CD4-positive, CD25-positive, alpha-beta regulatory T cell (primary cell): ENCODE results near the gene FARP2. TPM values are rescaled to one million over a fixed set of nuclear protein-coding genes. Genes with fewer than 3 reads are reported as not detected.

Experiments
- ATAC-seq, 2 donors: fragments of 150-1000 bp; cut with Tn5 transposase; one replicate each; pipeline ENCODE4 v1.10.0; 2021; ENCODE audit warnings: low read depth in 2 of 2, moderate number of reproducible peaks in 2 of 2, moderate library complexity in 1 of 2
- DNase-seq, 3 donors: peaks; one replicate each; pipeline versions ENCODE4 v3.0.0 to v3.0.0-alpha.2; 2012 to 2022; ENCODE audit warnings: mixed read lengths in 1 of 3
- H3K27ac ChIP-seq: one replicate; pipeline ENCODE4 v1.7.0; 2013; ENCODE audit warnings: mild to moderate bottlenecking, low read length; ENCODE audit not compliant: insufficient read depth, poor library complexity, severe bottlenecking
- H3K27me3 ChIP-seq: one replicate; pipeline ENCODE4 v1.7.0; 2013; ENCODE audit warnings: low read length; ENCODE audit not compliant: control insufficient read depth, insufficient read depth
- H3K36me3 ChIP-seq: one replicate; pipeline ENCODE4 v1.7.0; 2013; ENCODE audit warnings: mild to moderate bottlenecking, low read length, moderate library complexity; ENCODE audit not compliant: control insufficient read depth, insufficient read depth
- H3K4me1 ChIP-seq: 2 replicates; pipeline ENCODE4 v1.7.0; 2013; ENCODE audit warnings: mild to moderate bottlenecking, low read length; ENCODE audit not compliant: insufficient read depth, control insufficient read depth, poor library complexity, severe bottlenecking
- H3K4me3 ChIP-seq: one replicate; pipeline ENCODE4 v1.7.0; 2013; ENCODE audit warnings: low read depth, mild to moderate bottlenecking, low read length, moderate library complexity
- H3K9me3 ChIP-seq, 2 experiments: 1 replicate in 1 of 2; 2 replicates in 1 of 2; pipeline ENCODE4 v1.7.0; 2013; ENCODE audit warnings: low read length in 2 of 2, mild to moderate bottlenecking in 1 of 2, moderate library complexity in 1 of 2; ENCODE audit not compliant: control insufficient read depth in 2 of 2
- H3K27ac Mint-ChIP-seq, 3 donors: one replicate each; pipeline ENCODE4 v1.8.0; 2020 to 2022; ENCODE audit warnings: mild to moderate bottlenecking in 3 of 3, mixed read lengths in 3 of 3, moderate library complexity in 2 of 3
- H3K27me3 Mint-ChIP-seq: one replicate; pipeline ENCODE4 v1.8.0; 2022; ENCODE audit warnings: mild to moderate bottlenecking, mixed read lengths
- H3K36me3 Mint-ChIP-seq: one replicate; pipeline ENCODE4 v1.8.0; 2020; ENCODE audit warnings: mixed read lengths
- H3K4me1 Mint-ChIP-seq, 4 donors: one replicate each; pipeline ENCODE4 v1.8.0; 2020 to 2022; ENCODE audit warnings: mixed read lengths in 4 of 4, mild to moderate bottlenecking in 1 of 4
- H3K4me3 Mint-ChIP-seq, 4 donors: one replicate each; pipeline ENCODE4 v1.8.0; 2020 to 2022; ENCODE audit warnings: mild to moderate bottlenecking in 4 of 4, mixed read lengths in 4 of 4, moderate library complexity in 3 of 4
- H3K9me3 Mint-ChIP-seq, 7 donors: one replicate each; pipeline ENCODE4 v1.8.0; 2020 to 2022; ENCODE audit warnings: mixed read lengths in 7 of 7, mild to moderate bottlenecking in 3 of 7, moderate library complexity in 2 of 7
- polyA plus RNA-seq, 4 donors: library from polyadenylated mRNA; unstranded; fragments of 300-500 nt; fragmentation: Illumina TruSeq; gene quantifications; one replicate each; pipeline ENCODE4 v1.2.3, GENCODE V29; 2021
- total RNA-seq: library from RNA; stranded (reverse); gene quantifications from one replicate; pipeline ENCODE4 v1.2.3, GENCODE V29; 2022

The FARP2 gene
- total and polyA plus RNA-seq, 5 donors from 2014 or later, result 3.0 to 34.9 (median 7.4) TPM

GRCh38 chr2:241539616-241540374 lies 183.7 kb downstream of the FARP2 start:
- Histone ChIP-seq H3K27me3 (no peaks in the 10 kb centered on the region), H3K4me1 (peaks cover 11% of the 10 kb centered on the region), H3K27ac (no peak overlapping the region), H3K9me3 (no peaks in the 10 kb centered on the region), H3K4me3 (no peak overlapping the region), H3K36me3 (no peaks in the 10 kb centered on the region)
- Mint-ChIP-seq H3K4me1 (peaks cover 0 to 5% (median 0%) of the 10 kb centered on the region in 4 donors), H3K27ac (no peak overlapping the region), H3K27me3 (peaks cover 46% of the 10 kb centered on the region), H3K4me3 (no peak overlapping the region), H3K9me3 (peaks cover 0 to 1% (median 0%) of the 10 kb centered on the region in 7 donors), H3K36me3 (no peaks in the 10 kb centered on the region)
- ATAC-seq (no peak), DNase-seq (no peak)

DNA sequence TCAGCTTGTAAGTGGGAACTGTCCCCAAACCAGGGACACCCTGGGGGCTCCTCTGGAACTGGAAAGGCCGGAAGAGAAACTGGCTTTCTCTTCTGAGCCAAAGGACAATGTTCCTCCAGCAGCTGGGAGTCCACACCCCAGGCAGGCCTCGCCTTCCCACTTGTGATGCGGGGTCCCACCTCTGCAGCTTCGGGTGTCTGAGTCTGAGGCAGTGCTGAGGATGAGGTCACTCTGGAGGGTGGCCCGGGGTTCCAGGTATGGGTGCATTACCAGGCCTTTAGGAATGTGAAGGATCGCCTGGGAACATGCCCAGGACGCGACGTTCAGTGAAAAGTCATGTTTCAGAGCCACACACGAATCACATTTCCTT lies 184.3 kb downstream of the FARP2 start:
- ATAC-seq (no peak), DNase-seq (no peak)
- Histone ChIP-seq H3K9me3 (no peaks in the 10 kb centered on the region), H3K4me1 (peaks cover 11% of the 10 kb centered on the region), H3K27ac (no peak overlapping the region), H3K4me3 (no peak overlapping the region), H3K27me3 (peaks cover 1% of the 10 kb centered on the region), H3K36me3 (no peaks in the 10 kb centered on the region)
- Mint-ChIP-seq H3K4me1 (peaks cover 0 to 5% (median 0%) of the 10 kb centered on the region in 4 donors), H3K4me3 (peak overlapping the region in 2 of 4 donors; percentile 61 to 72), H3K27ac (no peak overlapping the region), H3K27me3 (peaks cover 46% of the 10 kb centered on the region), H3K9me3 (peaks cover 0 to 1% (median 0%) of the 10 kb centered on the region in 7 donors), H3K36me3 (no peaks in the 10 kb centered on the region)

- no peaks in the 10 kb centered on the region for H3K36me3 ChIP-seq
- H3K9me3 Mint-ChIP-seq, result peaks cover 0 to 1% (median 0%) of the 10 kb centered on the region in 7 donors
- no peak overlapping the region for H3K4me3 ChIP-seq
- peaks cover 6% of the 10 kb centered on the region for H3K27me3 ChIP-seq
- H3K9me3 ChIP-seq, result no peaks in the 10 kb centered on the region
- DNase-seq, result peak; percentile 40 to 54 (median 47)
- no peak overlapping the region for H3K27ac ChIP-seq
- no peak overlapping the region for H3K27ac Mint-ChIP-seq
- H3K27me3 Mint-ChIP-seq, result peaks cover 46% of the 10 kb centered on the region
- peak overlapping the region in 3 of 4 donors; percentile 33 to 72 (median 61) for H3K4me3 Mint-ChIP-seq
- peak; percentile 67 to 71 for ATAC-seq
- H3K36me3 Mint-ChIP-seq, result no peaks in the 10 kb centered on the region
- H3K4me1 Mint-ChIP-seq, result peaks cover 0 to 5% (median 0%) of the 10 kb centered on the region in 4 donors
- H3K4me1 ChIP-seq, result peaks cover 11% of the 10 kb centered on the region
Measured at GRCh38 chr2:241540771-241541561, 184.9 kb downstream of the FARP2 start.

- Mint-ChIP-seq H3K9me3 (peaks cover 0 to 1% (median 0%) of the 10 kb centered on the region in 7 donors), H3K36me3 (no peaks in the 10 kb centered on the region), H3K27ac (no peak overlapping the region), H3K4me3 (no peak overlapping the region), H3K27me3 (peaks cover 44% of the 10 kb centered on the region), H3K4me1 (peaks cover 0 to 5% (median 0%) of the 10 kb centered on the region in 4 donors)
- Histone ChIP-seq H3K27me3 (peaks cover 6% of the 10 kb centered on the region), H3K4me1 (peaks cover 11% of the 10 kb centered on the region), H3K27ac (no peak overlapping the region), H3K9me3 (no peaks in the 10 kb centered on the region), H3K36me3 (no peaks in the 10 kb centered on the region), H3K4me3 (no peak overlapping the region)
- no peak for ATAC-seq
- no peak for DNase-seq
Measured at GRCh38 chr2:241541564-241542277, 185.6 kb downstream of the FARP2 start.

- Mint-ChIP-seq H3K4me3 (no peak overlapping the region), H3K36me3 (no peaks in the 10 kb centered on the region), H3K4me1 (peaks cover 0 to 5% (median 0%) of the 10 kb centered on the region in 4 donors), H3K27ac (no peak overlapping the region), H3K9me3 (peaks cover 0 to 1% (median 0%) of the 10 kb centered on the region in 7 donors), H3K27me3 (peaks cover 40% of the 10 kb centered on the region)
- no peak for ATAC-seq
- no peak for DNase-seq
- H3K36me3 ChIP-seq, result no peaks in the 10 kb centered on the region
- H3K27ac ChIP-seq, result no peak overlapping the region
- H3K4me1 ChIP-seq, result peaks cover 11% of the 10 kb centered on the region
- no peak overlapping the region for H3K4me3 ChIP-seq
- H3K27me3 ChIP-seq, result peaks cover 6% of the 10 kb centered on the region
- no peaks in the 10 kb centered on the region for H3K9me3 ChIP-seq
Measured at GRCh38 chr2:241542278-241542605, 186.2 kb downstream of the FARP2 start.

Other genes with a start within 250 kb of the FARP2 start
- 160 TPM for gene PASK, start 206.8 kb upstream of the FARP2 start, total RNA-seq
- gene PASK, start 206.8 kb upstream of the FARP2 start, polyA plus RNA-seq, result 10 to 100 TPM; 15.9 to 38.3 (median 21.7) TPM
- 68.0 TPM for gene PPP1R7, start 205.8 kb upstream of the FARP2 start, total RNA-seq
- gene PPP1R7, start 205.8 kb upstream of the FARP2 start, polyA plus RNA-seq, result 100 to 1,000 TPM in 3 of 4 donors, 10 to 100 TPM in 1; 90.5 to 150 (median 108) TPM
- gene ANO7, start 167.6 kb upstream of the FARP2 start, total RNA-seq, result 0.17 TPM
- gene ANO7, start 167.6 kb upstream of the FARP2 start, polyA plus RNA-seq, result not detected
- gene HDLBP, start 40.6 kb upstream of the FARP2 start, total RNA-seq, result 121 TPM
- 10 to 100 TPM; 33.6 to 42.6 (median 41.3) TPM for gene HDLBP, start 40.6 kb upstream of the FARP2 start, polyA plus RNA-seq
- 191 TPM for gene SEPTIN2, start 40.4 kb upstream of the FARP2 start, total RNA-seq
- gene SEPTIN2, start 40.4 kb upstream of the FARP2 start, polyA plus RNA-seq, result 100 to 1,000 TPM; 131 to 186 (median 159) TPM
- gene STK25, start 152.3 kb downstream of the FARP2 start, total RNA-seq, result 117 TPM
- gene STK25, start 152.3 kb downstream of the FARP2 start, polyA plus RNA-seq, result 10 to 100 TPM; 79.7 to 99.6 (median 86.5) TPM
- gene BOK, start 202.5 kb downstream of the FARP2 start, total RNA-seq, result not detected
- not detected for gene BOK, start 202.5 kb downstream of the FARP2 start, polyA plus RNA-seq